DOHH2 (cell line): Measurements from ENCODE around the gene VWC2.

ENCODE experiments used
- CTCF ChIP-seq: fragments of 200-600 bp; sonication (generic); IDR thresholded peaks from one replicate; pipeline ENCODE4 v1.5.1; 2014; ENCODE audit warnings: antibody characterized with exemption, mild to moderate bottlenecking, low read depth, low read length; ENCODE audit not compliant: poor library complexity, severe bottlenecking
- EZH2phosphoT487 ChIP-seq: fragments of 200-600 bp; sonication (generic); IDR thresholded peaks from 2 replicates; pipeline ENCODE4 v1.6.1; 2017; ENCODE audit warnings: borderline replicate concordance, mild to moderate bottlenecking, antibody characterized with exemption, low read length, moderate library complexity, mixed read lengths

DNA sequence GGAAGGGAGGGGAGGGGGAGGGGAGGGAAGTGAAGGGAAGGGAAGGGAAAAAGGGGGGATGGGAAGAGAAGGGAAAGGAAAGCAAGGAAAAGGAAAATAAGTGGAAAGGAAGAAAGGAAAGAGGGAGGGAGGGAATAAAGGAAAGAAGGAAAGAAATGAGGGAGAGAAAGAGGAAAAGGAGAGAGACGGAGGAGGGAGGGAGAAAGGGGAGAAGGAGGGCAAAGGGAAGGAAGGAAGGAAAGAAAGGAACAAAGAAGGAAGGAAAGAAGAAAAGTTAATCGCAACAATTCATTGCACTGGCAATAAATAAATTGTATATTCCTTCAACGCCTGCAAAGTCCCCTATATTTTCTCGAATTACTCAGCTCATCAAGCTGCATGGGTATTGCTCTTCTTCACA is 2.6 kb upstream of the VWC2 start:
- TF ChIP-seq CTCF, result no peak
- no peak for TF ChIP-seq EZH2phosphoT487
